GM12878 (cell line): ENCODE data around the gene STAB2. TPM values are rescaled to one million over a fixed set of nuclear protein-coding genes. Genes with fewer than 3 reads are reported as not detected.
A peak's percentile ranks its signal among the peaks of the same experiment; 100 is the strongest.

Experiments used
- ATAC-seq: fragments of 200-7000 bp; cut with Tn5 transposase; 3 replicates; pipeline ENCODE4 v1.9.1; 2020; ENCODE audit warnings: mild to moderate bottlenecking, moderate library complexity
- BruUV-seq: library from RNA; stranded (reverse); fragments of 400-500 nt; replicated peaks from 2 replicates; lab custom pipeline; 2021; lab: Mats Ljungman, UMichigan
- CTCF ChIA-PET: fragments of 300-600 bp; sonication (Branson Sonifier 250); formaldehyde crosslinking; extraction: SDS; loops from one replicate; lab custom pipeline; 2021; ENCODE audit warnings: inconsistent platforms; lab: Yijun Ruan, JAX
- POLR2A ChIA-PET: fragments of 350-600 bp; formaldehyde crosslinking; extraction: SDS; loops from one replicate; lab custom pipeline; 2021; ENCODE audit warnings: inconsistent platforms; lab: Charles Lee
- RAD21 ChIA-PET: fragments of 300-600 bp; sonication (Branson Sonifier 250); formaldehyde crosslinking; loops from one replicate; lab custom pipeline; 2023; ENCODE audit warnings: antibody characterized with exemption; ENCODE audit not compliant: unreplicated experiment; lab: Charles Lee
- SMC1A ChIA-PET: fragments of 300-600 bp; sonication (Branson Sonifier 250); formaldehyde crosslinking; loops from one replicate; lab custom pipeline; 2023; ENCODE audit not compliant: unreplicated experiment, uncharacterized antibody; lab: Charles Lee
- DNase-seq: peaks from one replicate; pipeline ENCODE4 v3.0.0-alpha.2; 2011; ENCODE audit warnings: low read depth, low spot score
- FAIRE-seq: peaks from 3 replicates; lab custom pipeline; 2011; peaks lifted over from hg19 to GRCh38; lab: Jason Lieb, UNC
- H2AFZ ChIP-seq: 2 replicates; pipeline ENCODE4 v1.6.0; 2011; ENCODE audit warnings: low read depth, low read length, control low read depth; ENCODE audit not compliant: control insufficient read depth
- H3K27ac ChIP-seq: 2 replicates; pipeline ENCODE4 v1.5.1; 2011; ENCODE audit warnings: control low read depth; ENCODE audit not compliant: control insufficient read depth, insufficient read depth
- H3K27me3 ChIP-seq, 2 experiments: replicated peaks in 1 of 2; 2 replicates each; pipeline versions ENCODE4 v1.6.0 to v1.6.1; 2011; ENCODE audit warnings: low read length in 1 of 2; ENCODE audit not compliant: control insufficient read depth in 2 of 2, insufficient read depth in 2 of 2
- H3K36me3 ChIP-seq, 2 experiments: 2 replicates each; pipeline ENCODE4 v1.5.1; 2011; ENCODE audit warnings: low read length in 1 of 2; ENCODE audit not compliant: control insufficient read depth in 2 of 2, insufficient read depth in 2 of 2
- H3K4me1 ChIP-seq: 2 replicates; pipeline ENCODE4 v1.6.1; 2011; ENCODE audit warnings: mild to moderate bottlenecking, low read length, moderate library complexity, mixed read lengths; ENCODE audit not compliant: control insufficient read depth, insufficient read depth
- H3K4me2 ChIP-seq: 2 replicates; pipeline ENCODE4 v1.6.0; 2011; ENCODE audit warnings: control low read depth; ENCODE audit not compliant: control insufficient read depth, insufficient read depth
- H3K4me3 ChIP-seq: fragments of 200-600 bp; sonication (generic); 2 replicates; pipeline ENCODE4 v1.5.1; 2016
- H3K79me2 ChIP-seq: 2 replicates; pipeline ENCODE4 v1.6.0; 2011; ENCODE audit warnings: low read length; ENCODE audit not compliant: control insufficient read depth, insufficient read depth
- H3K9ac ChIP-seq: 2 replicates; pipeline ENCODE4 v1.8.0; 2011; ENCODE audit warnings: low read length, control low read depth, mixed read lengths; ENCODE audit not compliant: control insufficient read depth, insufficient read depth
- H3K9me3 ChIP-seq: replicated peaks from 3 replicates; pipeline ENCODE4 v1.5.1; 2011; ENCODE audit warnings: mild to moderate bottlenecking, low read length; ENCODE audit not compliant: control insufficient read depth, insufficient read depth
- H4K20me1 ChIP-seq: 2 replicates; pipeline ENCODE4 v1.6.0; 2011; ENCODE audit not compliant: control insufficient read depth, insufficient read depth
- CEBPB ChIP-seq, 2 experiments: fragments of 150-350 bp in 1 of 2; IDR thresholded peaks; 2 replicates each; pipeline ENCODE4 v1.6.1; 2012 to 2014; ENCODE audit warnings: low read depth in 2 of 2, low read length in 2 of 2, borderline replicate concordance in 1 of 2, inconsistent platforms in 1 of 2
- CREM ChIP-seq: IDR thresholded peaks from 2 replicates; pipeline ENCODE4 v1.6.1; 2014; ENCODE audit warnings: antibody characterized with exemption, low read depth
- ESRRA ChIP-seq: IDR thresholded peaks from 2 replicates; pipeline ENCODE4 v1.6.1; 2012; ENCODE audit warnings: mild to moderate bottlenecking, low read length, improper control_type of control experiment
- ETV6 ChIP-seq, 2 experiments: fragments of 450-650 bp in 1 of 2; IDR thresholded peaks in 1 of 2; conservative IDR thresholded peaks in 1 of 2; 2 replicates each; pipeline ENCODE4 v1.6.1; 2014; ENCODE audit warnings: antibody characterized with exemption in 1 of 2, borderline replicate concordance in 1 of 2, low read depth in 1 of 2, mild to moderate bottlenecking in 1 of 2, moderate library complexity in 1 of 2
- FOXM1 ChIP-seq: IDR thresholded peaks from 2 replicates; pipeline ENCODE4 v1.6.1; 2012; ENCODE audit warnings: low read depth, mild to moderate bottlenecking, inconsistent platforms, low read length, moderate library complexity
- JUNB ChIP-seq: IDR thresholded peaks from 2 replicates; pipeline ENCODE4 v1.6.1; 2016; ENCODE audit warnings: antibody characterized with exemption, mild to moderate bottlenecking
- MTA2 ChIP-seq: fragments of 450-650 bp; IDR thresholded peaks from 2 replicates; pipeline ENCODE4 v1.6.1; 2016; ENCODE audit warnings: low read depth, mild to moderate bottlenecking, moderate library complexity
- NFIC ChIP-seq: IDR thresholded peaks from 2 replicates; pipeline ENCODE4 v1.6.1; 2012; ENCODE audit warnings: low read depth, mild to moderate bottlenecking, inconsistent platforms, low read length, moderate library complexity
- NFYB ChIP-seq: IDR thresholded peaks from 2 replicates; pipeline ENCODE4 v1.6.1; 2011; ENCODE audit warnings: low read depth, mild to moderate bottlenecking, low read length, improper control_type of control experiment, moderate library complexity; ENCODE audit not compliant: insufficient read depth
- RUNX3 ChIP-seq: IDR thresholded peaks from 2 replicates; pipeline ENCODE4 v1.6.1; 2012; ENCODE audit warnings: low read length, inconsistent platforms
- TCF3 ChIP-seq: IDR thresholded peaks from 2 replicates; pipeline ENCODE4 v1.6.1; 2012; ENCODE audit warnings: low read depth, mild to moderate bottlenecking, low read length, borderline replicate concordance; ENCODE audit not compliant: insufficient read depth
- WGBS: methylation state at CpG from one replicate; pipeline ENCODE4 v1.1.6; 2016; ENCODE audit warnings: low lambda C conversion rate; ENCODE audit not compliant: insufficient replicate concordance, insufficient coverage; ENCODE audit errors: missing lambda C conversion rate; 5-methylcytosine and 5-hydroxymethylcytosine counted together
- in situ Hi-C: fragments of 300-500 bp; cut with MboI; formaldehyde crosslinking; loops from 9 replicates; pipeline ENCODE4 v1.14.3; 2018; ENCODE audit warnings: mixed read lengths
- intact Hi-C: fragments of 100-400 bp; cut with micrococcal nuclease; formaldehyde crosslinking; loops from one replicate; pipeline ENCODE4 v1.14.2; 2022; ENCODE audit not compliant: unreplicated experiment
- polyA plus RNA-seq, 11 experiments: library from polyadenylated mRNA; depleted of rRNA in 4 of 11; unstranded in 6 of 11; stranded (reverse) in 5 of 11; fragments of >200 nt; fragmentation: Nextera tagmentation in 4 of 11; fragmentation: Illumina TruSeq in 1 of 11; extraction: Ambion mirVana in 4 of 11; extraction: Trizol in 1 of 11; gene quantifications; 1 replicate in 1 of 11; 2 replicates in 10 of 11; pipeline versions ENCODE4 v1.2.1 to v1.2.3, GENCODE V29; 2011 to 2016; ENCODE audit warnings: inconsistent platforms in 2 of 11, missing spikeins in 2 of 11, low read depth in 1 of 11
- total RNA-seq, 4 experiments: library from RNA; depleted of rRNA in 3 of 4; stranded (reverse); fragments of >200 nt in 3 of 4; fragmentation: Illumina TruSeq in 1 of 4; extraction: Trizol in 1 of 4; gene quantifications; 2 replicates each; pipeline versions ENCODE4 v1.2.1 to v1.2.3, GENCODE V29; 2013 to 2021
- TF ChIP-seq, protein P1 (sequence below): IDR thresholded peaks from 2 replicates; pipeline ENCODE4 v1.6.1; 2011; ENCODE audit warnings: low read depth, mild to moderate bottlenecking, low read length, moderate library complexity, borderline replicate concordance; ENCODE audit errors: extremely low read depth
- TF ChIP-seq, protein P2 (sequence below): fragments of 450-650 bp; IDR thresholded peaks from 2 replicates; pipeline ENCODE4 v1.6.1; 2017; ENCODE audit warnings: low read depth, mild to moderate bottlenecking, moderate library complexity
- TF ChIP-seq, protein P3 (sequence below): IDR thresholded peaks from 2 replicates; pipeline ENCODE4 v1.6.1; 2012; ENCODE audit warnings: low read length, inconsistent platforms

STAB2 gene
- total and polyA plus RNA-seq, 10 of the 15 experiments (the other 5 are each of a cell fraction or from before 2014, with no cell fraction given), result 0.37 TPM; not detected in 9

DNA sequence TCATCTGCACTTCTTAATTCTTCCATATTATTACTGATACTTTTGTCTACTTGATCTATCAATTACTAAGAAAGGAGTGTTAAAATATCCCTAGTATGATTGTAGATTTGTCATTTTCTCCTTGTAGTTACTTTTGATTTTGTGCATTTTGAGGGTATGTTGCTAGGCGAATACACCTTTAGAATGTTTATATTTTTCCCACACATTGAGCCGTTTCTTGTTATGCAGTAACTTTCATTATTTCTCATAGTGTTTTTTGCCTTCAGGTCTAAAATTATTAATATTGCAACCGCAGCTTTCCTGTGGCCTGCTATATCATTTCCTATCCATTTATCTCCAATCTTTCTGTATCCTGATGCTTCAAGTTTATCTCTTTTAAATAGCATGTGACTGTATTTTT is 46.8 kb upstream of the STAB2 start:
- Histone ChIP-seq H3K4me2 (no peak overlapping the region), H3K27me3 (no peaks in the 10 kb centered on the region), H3K9ac (no peak overlapping the region), H3K79me2 (no peaks in the 10 kb centered on the region), H3K9me3 (no peaks in the 10 kb centered on the region; the same call in 1 of the 3 replicates), H3K36me3 (no peaks in the 10 kb centered on the region), H3K4me3 (no peak overlapping the region), H2AFZ (no peak overlapping the region), H4K20me1 (no peaks in the 10 kb centered on the region), H3K4me1 (no peaks in the 10 kb centered on the region), H3K27ac (no peak overlapping the region)
- intact Hi-C loops (no loop called here), in situ Hi-C loops (loop anchor here (25.0 kb wide), 1 partner anchor 1603 kb away; no protein-coding TSS in a partner anchor)
- ChIA-PET RAD21 (interaction anchor here (1.2 to 2.7 kb wide), 2 partner anchors 10 to 17 kb away, joined by 3 to 10 read pairs; no protein-coding TSS in a partner anchor), POLR2A (interaction anchor here (0.9 to 1.3 kb wide), 2 partner anchors 38 to 590 kb away, joined by 3 read pairs; no protein-coding TSS in a partner anchor), CTCF (interaction anchor here (0.7 to 4.7 kb wide), 9 partner anchors 8 to 657 kb away, joined by 3 to 18 read pairs (median 4); no protein-coding TSS in a partner anchor), SMC1A (interaction anchor here (0.8 to 13.0 kb wide), 10 partner anchors 8 to 657 kb away, joined by 3 to 334 read pairs (median 8); partner anchors contain the start of gene C12orf42)
- no TSS peak for BruUV-seq
- ATAC-seq, result peak; percentile 48
- no peak for DNase-seq
- TF ChIP-seq, protein P1, sequence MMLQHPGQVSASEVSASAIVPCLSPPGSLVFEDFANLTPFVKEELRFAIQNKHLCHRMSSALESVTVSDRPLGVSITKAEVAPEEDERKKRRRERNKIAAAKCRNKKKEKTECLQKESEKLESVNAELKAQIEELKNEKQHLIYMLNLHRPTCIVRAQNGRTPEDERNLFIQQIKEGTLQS, result no peak
- TF ChIP-seq, protein P2, sequence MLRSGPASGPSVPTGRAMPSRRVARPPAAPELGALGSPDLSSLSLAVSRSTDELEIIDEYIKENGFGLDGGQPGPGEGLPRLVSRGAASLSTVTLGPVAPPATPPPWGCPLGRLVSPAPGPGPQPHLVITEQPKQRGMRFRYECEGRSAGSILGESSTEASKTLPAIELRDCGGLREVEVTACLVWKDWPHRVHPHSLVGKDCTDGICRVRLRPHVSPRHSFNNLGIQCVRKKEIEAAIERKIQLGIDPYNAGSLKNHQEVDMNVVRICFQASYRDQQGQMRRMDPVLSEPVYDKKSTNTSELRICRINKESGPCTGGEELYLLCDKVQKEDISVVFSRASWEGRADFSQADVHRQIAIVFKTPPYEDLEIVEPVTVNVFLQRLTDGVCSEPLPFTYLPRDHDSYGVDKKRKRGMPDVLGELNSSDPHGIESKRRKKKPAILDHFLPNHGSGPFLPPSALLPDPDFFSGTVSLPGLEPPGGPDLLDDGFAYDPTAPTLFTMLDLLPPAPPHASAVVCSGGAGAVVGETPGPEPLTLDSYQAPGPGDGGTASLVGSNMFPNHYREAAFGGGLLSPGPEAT, result peak; percentile 38; the same call in 1 of the 2 replicates
- TF ChIP-seq, protein P3, sequence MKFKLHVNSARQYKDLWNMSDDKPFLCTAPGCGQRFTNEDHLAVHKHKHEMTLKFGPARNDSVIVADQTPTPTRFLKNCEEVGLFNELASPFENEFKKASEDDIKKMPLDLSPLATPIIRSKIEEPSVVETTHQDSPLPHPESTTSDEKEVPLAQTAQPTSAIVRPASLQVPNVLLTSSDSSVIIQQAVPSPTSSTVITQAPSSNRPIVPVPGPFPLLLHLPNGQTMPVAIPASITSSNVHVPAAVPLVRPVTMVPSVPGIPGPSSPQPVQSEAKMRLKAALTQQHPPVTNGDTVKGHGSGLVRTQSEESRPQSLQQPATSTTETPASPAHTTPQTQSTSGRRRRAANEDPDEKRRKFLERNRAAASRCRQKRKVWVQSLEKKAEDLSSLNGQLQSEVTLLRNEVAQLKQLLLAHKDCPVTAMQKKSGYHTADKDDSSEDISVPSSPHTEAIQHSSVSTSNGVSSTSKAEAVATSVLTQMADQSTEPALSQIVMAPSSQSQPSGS, result peak; percentile 58; the same call in 1 of the 2 replicates
- TF ChIP-seq NFIC, result peak; percentile 79
- no peak for TF ChIP-seq CEBPB (IDR thresholded peaks at IDR 0.05; ENCODE audit: borderline replicate concordance in 1 of 2, low read depth in 2 of 2, low read length in 2 of 2)
- TF ChIP-seq JUNB, result peak; percentile 82
- TF ChIP-seq NFYB, result no peak
- TF ChIP-seq CREM, result peak; percentile 14; the same call in 1 of the 2 replicates
- peak; percentile 81 for TF ChIP-seq RUNX3
- TF ChIP-seq ETV6 (conservative IDR thresholded peaks at IDR 0.05 in 1 of 2, IDR thresholded peaks at IDR 0.05 in 1 of 2; ENCODE audit: borderline replicate concordance in 1 of 2, low read depth in 1 of 2), result peak in 1 of 2 experiments; percentile 40; a peak in 1 of 4 replicates
- TF ChIP-seq FOXM1, result peak; percentile 28; the same call in 1 of the 2 replicates
- no peak for TF ChIP-seq MTA2
- TF ChIP-seq TCF3, result no peak
- TF ChIP-seq ESRRA, result no peak
- no peak for FAIRE-seq
- 3% methylated on average over 3 of the region's 3 CpGs for WGBS
